ENCODE data around the gene TBC1D2. TPM values are rescaled to one million over a fixed set of nuclear protein-coding genes. Genes with fewer than 3 reads are reported as not detected.
A peak's percentile ranks its signal among the peaks of the same experiment; 100 is the strongest.

TBC1D2 gene
- total and polyA plus RNA-seq, 2 of the 13 experiments (the other 11 are each of a cell fraction or from before 2014, with no cell fraction given): 2.0 to 2.8 TPM

GRCh38 chr9:98263482-98264357 lies 8.3 kb upstream of the TBC1D2 start (continued):
- TF ChIP-seq CEBPB (IDR thresholded peaks at IDR 0.05; ENCODE audit: borderline replicate concordance, low read depth, low read length): no peak
- TF ChIP-seq ZFP36L2 (CRISPR knock-in tag; IDR thresholded peaks at IDR 0.05): no peak
- TF ChIP-seq KAT8 (CRISPR knock-in tag; IDR thresholded peaks at IDR 0.05): peak; percentile 38; the same call in 1 of the 2 replicates
- no peak for TF ChIP-seq GLMP (CRISPR knock-in tag; IDR thresholded peaks at IDR 0.05; ENCODE audit: borderline replicate concordance)
- TF ChIP-seq PBX3 (CRISPR knock-in tag; IDR thresholded peaks at IDR 0.05; ENCODE audit: borderline replicate concordance): no peak
- no peak for TF ChIP-seq TEF (CRISPR knock-in tag; IDR thresholded peaks at IDR 0.05)
- no peak for TF ChIP-seq NPAS2 (CRISPR knock-in tag; IDR thresholded peaks at IDR 0.05; ENCODE audit: borderline replicate concordance)
- no peak for TF ChIP-seq ZNF142 (CRISPR knock-in tag; IDR thresholded peaks at IDR 0.05)
- no peak for TF ChIP-seq ZNF512B (CRISPR knock-in tag; IDR thresholded peaks at IDR 0.05; ENCODE audit: borderline replicate concordance)
- peak; percentile 59; the same call in 1 of the 2 replicates for TF ChIP-seq MIER3 (CRISPR knock-in tag; IDR thresholded peaks at IDR 0.05; ENCODE audit: borderline replicate concordance)
- TF ChIP-seq FUBP1 (CRISPR knock-in tag; IDR thresholded peaks at IDR 0.05; ENCODE audit: borderline replicate concordance): no peak
- TF ChIP-seq IRF2 (CRISPR knock-in tag; IDR thresholded peaks at IDR 0.05): peak; percentile 54; the same call in 1 of the 2 replicates
- no peak for TF ChIP-seq ZNF674 (CRISPR knock-in tag; IDR thresholded peaks at IDR 0.05; ENCODE audit: low read depth)

Measured in HepG2 (cell line).